ENCODE data around the gene SLF2. TPM values are rescaled to one million over a fixed set of nuclear protein-coding genes. Genes with fewer than 3 reads are reported as not detected.

Gene SLF2
- total RNA-seq, 2 donors from 2014 or later: 31.5 to 38.9 TPM

DNA sequence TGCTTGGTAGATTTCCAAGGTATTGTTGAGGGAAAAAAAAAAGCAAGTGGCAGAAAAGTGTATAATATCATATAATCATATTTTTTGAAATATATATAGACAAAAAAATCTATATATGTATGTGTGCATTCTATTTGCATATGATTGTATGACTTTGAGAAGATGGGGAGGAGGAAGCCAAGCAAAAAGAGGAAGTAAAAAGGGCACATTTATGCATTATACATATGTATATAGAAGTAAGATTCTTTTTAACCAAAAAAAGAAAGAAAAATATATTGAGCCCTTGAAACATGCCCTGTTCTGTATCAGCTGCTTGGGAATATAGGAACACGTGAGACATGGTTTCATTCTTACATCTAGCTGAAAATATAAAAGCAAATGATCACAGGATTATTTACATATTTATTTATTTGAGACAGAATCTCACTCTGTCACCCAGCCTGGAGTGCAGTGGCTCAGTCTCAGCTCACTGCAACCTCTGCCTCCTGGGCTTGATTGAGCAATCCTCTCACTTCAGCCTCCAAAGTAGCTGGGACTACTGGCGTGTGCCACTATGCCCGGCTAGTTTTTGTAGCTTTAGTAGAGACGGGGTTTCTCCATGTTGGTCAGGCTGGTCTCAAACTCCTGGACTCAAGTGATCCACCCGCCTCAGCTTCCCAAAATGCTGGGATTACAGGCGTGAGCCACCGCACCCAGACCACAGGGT lies 18.0 kb upstream of the SLF2 start:
- Mint-ChIP-seq H3K36me3 (ENCODE audit: low read depth) (no peaks in the 10 kb centered on the region), H3K27ac (no peak overlapping the region)

DNA sequence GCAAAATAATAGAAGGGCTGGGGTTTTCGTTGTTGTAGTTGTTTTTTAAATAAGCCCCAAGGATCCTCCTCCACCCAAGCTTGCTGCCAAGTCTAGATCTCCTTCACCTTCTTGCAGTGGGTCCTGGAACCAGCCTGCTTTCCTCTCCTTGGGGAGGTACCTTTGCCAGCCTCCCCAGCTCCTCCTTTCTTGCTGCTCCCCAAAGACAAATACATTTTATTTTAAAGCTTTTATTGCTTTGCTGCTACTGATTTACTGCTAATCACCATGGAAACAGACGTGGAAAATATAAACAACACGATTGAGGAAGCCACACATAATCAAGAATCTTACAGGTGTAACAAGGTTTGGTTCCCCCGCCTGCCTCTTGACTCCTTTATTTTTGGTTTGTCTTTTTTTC lies 17.4 kb upstream of the SLF2 start:
- TF ChIP-seq, protein P1, sequence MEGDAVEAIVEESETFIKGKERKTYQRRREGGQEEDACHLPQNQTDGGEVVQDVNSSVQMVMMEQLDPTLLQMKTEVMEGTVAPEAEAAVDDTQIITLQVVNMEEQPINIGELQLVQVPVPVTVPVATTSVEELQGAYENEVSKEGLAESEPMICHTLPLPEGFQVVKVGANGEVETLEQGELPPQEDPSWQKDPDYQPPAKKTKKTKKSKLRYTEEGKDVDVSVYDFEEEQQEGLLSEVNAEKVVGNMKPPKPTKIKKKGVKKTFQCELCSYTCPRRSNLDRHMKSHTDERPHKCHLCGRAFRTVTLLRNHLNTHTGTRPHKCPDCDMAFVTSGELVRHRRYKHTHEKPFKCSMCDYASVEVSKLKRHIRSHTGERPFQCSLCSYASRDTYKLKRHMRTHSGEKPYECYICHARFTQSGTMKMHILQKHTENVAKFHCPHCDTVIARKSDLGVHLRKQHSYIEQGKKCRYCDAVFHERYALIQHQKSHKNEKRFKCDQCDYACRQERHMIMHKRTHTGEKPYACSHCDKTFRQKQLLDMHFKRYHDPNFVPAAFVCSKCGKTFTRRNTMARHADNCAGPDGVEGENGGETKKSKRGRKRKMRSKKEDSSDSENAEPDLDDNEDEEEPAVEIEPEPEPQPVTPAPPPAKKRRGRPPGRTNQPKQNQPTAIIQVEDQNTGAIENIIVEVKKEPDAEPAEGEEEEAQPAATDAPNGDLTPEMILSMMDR (conservative IDR thresholded peaks at IDR 0.05): no peak
- Mint-ChIP-seq H3K36me3 (ENCODE audit: low read depth) (no peaks in the 10 kb centered on the region), H3K4me1 (peaks cover 8% of the 10 kb centered on the region), H3K4me3 (no peak overlapping the region), H3K27ac (no peak overlapping the region), H3K27me3 (ENCODE audit: insufficient read depth) (peaks cover 16% of the 10 kb centered on the region), H3K9me3 (no peaks in the 10 kb centered on the region)
- no peak overlapping the region for H3K9ac ChIP-seq (ENCODE audit: extremely low read depth, low read length, poor library complexity, severe bottlenecking)
- WGBS, 2 experiments (ENCODE audit: insufficient coverage in 1 of 2, insufficient read length in 1 of 2): 83% methylated on average over 4 of the region's 4 CpGs
- H3K4me1 ChIP-seq (ENCODE audit: control insufficient read depth, insufficient read depth, low read length): no peaks in the 10 kb centered on the region
- no peaks in the 10 kb centered on the region for H3K36me3 ChIP-seq (ENCODE audit: control insufficient read depth, insufficient read depth, low read length)
- no peak overlapping the region for H3K4me3 ChIP-seq (ENCODE audit: low read length)
- H3K27me3 ChIP-seq (ENCODE audit: control insufficient read depth, insufficient read depth, low read length, poor library complexity, severe bottlenecking): no peaks in the 10 kb centered on the region
- DNase-seq: no peak
- H3K9me3 ChIP-seq (ENCODE audit: control insufficient read depth, low read length): no peaks in the 10 kb centered on the region
- no peak overlapping the region for H3K27ac ChIP-seq (ENCODE audit: low read depth, low read length)

More for the DNA sequence above, 18.0 kb upstream of the SLF2 start:
- Histone ChIP-seq H3K36me3 (ENCODE audit: control insufficient read depth, insufficient read depth, low read length) (no peaks in the 10 kb centered on the region), H3K4me1 (ENCODE audit: control insufficient read depth, insufficient read depth, low read length) (no peaks in the 10 kb centered on the region), H3K27me3 (ENCODE audit: control insufficient read depth, insufficient read depth, low read length, poor library complexity, severe bottlenecking) (no peaks in the 10 kb centered on the region), H3K9me3 (ENCODE audit: control insufficient read depth, low read length) (no peaks in the 10 kb centered on the region), H3K4me3 (ENCODE audit: low read length) (no peak overlapping the region), H3K9ac (ENCODE audit: extremely low read depth, low read length, poor library complexity, severe bottlenecking) (no peak overlapping the region), H3K27ac (ENCODE audit: low read depth, low read length) (no peak overlapping the region)
- WGBS, 2 experiments (ENCODE audit: insufficient coverage in 1 of 2, insufficient read length in 1 of 2): 60 to 91% methylated on average over 1 to 7 of the region's 7 CpGs
- H3K4me3 Mint-ChIP-seq: no peak overlapping the region
- no peak for DNase-seq
- H3K27me3 Mint-ChIP-seq (ENCODE audit: insufficient read depth): peaks cover 21% of the 10 kb centered on the region
- no peaks in the 10 kb centered on the region for H3K9me3 Mint-ChIP-seq
- TF ChIP-seq, protein P1 (conservative IDR thresholded peaks at IDR 0.05): no peak
- H3K4me1 Mint-ChIP-seq: peaks cover 10% of the 10 kb centered on the region

DNA sequence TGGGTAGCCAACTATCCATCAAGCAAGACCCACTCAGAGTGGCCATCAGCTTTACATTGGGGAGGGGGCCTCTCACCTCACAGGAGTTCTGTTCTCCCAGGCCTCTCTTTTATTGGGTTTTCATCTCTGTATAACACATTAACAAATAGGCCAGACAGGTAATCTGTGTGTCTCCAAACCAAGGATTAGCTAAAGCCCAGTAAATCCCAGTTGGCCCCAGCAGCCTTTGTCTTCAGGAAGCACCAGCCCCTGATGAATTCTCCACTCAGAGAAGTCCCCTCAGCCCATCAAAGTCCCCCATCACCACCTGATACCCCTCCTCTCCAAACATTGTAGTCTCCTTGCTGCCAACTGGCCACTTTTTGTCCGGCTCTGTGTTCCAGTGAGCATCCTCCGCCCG lies 16.9 kb upstream of the SLF2 start:
- Mint-ChIP-seq H3K9me3 (no peaks in the 10 kb centered on the region), H3K36me3 (ENCODE audit: low read depth) (no peaks in the 10 kb centered on the region), H3K27me3 (ENCODE audit: insufficient read depth) (peaks cover 11% of the 10 kb centered on the region), H3K4me1 (peaks cover 8% of the 10 kb centered on the region), H3K27ac (peak overlapping the region; percentile 21), H3K4me3 (no peak overlapping the region)
- no peak overlapping the region for H3K4me3 ChIP-seq (ENCODE audit: low read length)
- H3K4me1 ChIP-seq (ENCODE audit: control insufficient read depth, insufficient read depth, low read length): no peaks in the 10 kb centered on the region
- H3K9me3 ChIP-seq (ENCODE audit: control insufficient read depth, low read length): no peaks in the 10 kb centered on the region
- TF ChIP-seq, protein P1 (conservative IDR thresholded peaks at IDR 0.05): no peak
- H3K27me3 ChIP-seq (ENCODE audit: control insufficient read depth, insufficient read depth, low read length, poor library complexity, severe bottlenecking): no peaks in the 10 kb centered on the region
- 94 to 100% methylated on average over 3 of the region's 3 CpGs for WGBS, 2 experiments (ENCODE audit: insufficient coverage in 1 of 2, insufficient read length in 1 of 2)
- H3K36me3 ChIP-seq (ENCODE audit: control insufficient read depth, insufficient read depth, low read length): no peaks in the 10 kb centered on the region
- no peak for DNase-seq
- H3K9ac ChIP-seq (ENCODE audit: extremely low read depth, low read length, poor library complexity, severe bottlenecking): no peak overlapping the region
- no peak overlapping the region for H3K27ac ChIP-seq (ENCODE audit: low read depth, low read length)
